GM11168 (cell line): Measurements from ENCODE around the gene PDE4B.
"Not testable (repeated sequence)": the region's sequence is repeated elsewhere in the genome, so short reads cannot be mapped to it uniquely, and the experiment has no call there.

ENCODE experiments used
- in situ Hi-C: fragments of 300-500 bp; cut with MboI; formaldehyde crosslinking; loops from one replicate; pipeline ENCODE4 v1.12.0; 2022; ENCODE audit warnings: low sequenced_read_pairs; ENCODE audit not compliant: unreplicated experiment

Gene PDE4B

GRCh38 chr1:66415281-66415680, 622.6 kb downstream of the PDE4B start:
- in situ Hi-C loops = no loop called here

- in situ Hi-C loops = no loop called here
These were observed 623.2 kb downstream of the PDE4B start for GRCh38 chr1:66415866-66416265.

- in situ Hi-C loops = no loop called here
These were observed 623.6 kb downstream of the PDE4B start for GRCh38 chr1:66416295-66416694.

- in situ Hi-C loops = no loop called here
These were observed 625.3 kb downstream of the PDE4B start for GRCh38 chr1:66418021-66418420.

DNA sequence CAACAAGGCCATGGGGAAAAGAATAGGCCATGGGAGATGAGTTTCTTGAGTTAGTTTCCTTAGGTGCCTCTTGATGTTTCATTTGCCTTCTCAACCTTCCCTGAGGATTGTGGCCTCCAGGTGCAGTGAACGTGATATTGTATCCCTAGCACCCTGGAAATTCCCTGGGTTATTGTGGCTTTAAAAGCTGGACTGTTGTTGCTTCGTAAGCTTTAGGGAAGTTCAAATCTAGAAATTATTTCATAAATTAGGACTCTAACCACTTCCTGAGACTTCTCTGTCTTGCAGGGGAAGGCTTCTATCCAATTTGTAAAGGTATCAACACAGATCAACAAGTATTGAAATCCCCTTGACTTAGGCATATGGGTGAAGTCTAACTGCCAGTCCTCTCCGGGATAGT, 627.5 kb downstream of the PDE4B start:
- in situ Hi-C loops = not testable (repeated sequence)

GRCh38 chr1:66420906-66421305, 628.2 kb downstream of the PDE4B start:
- in situ Hi-C loops = not testable (repeated sequence)

DNA sequence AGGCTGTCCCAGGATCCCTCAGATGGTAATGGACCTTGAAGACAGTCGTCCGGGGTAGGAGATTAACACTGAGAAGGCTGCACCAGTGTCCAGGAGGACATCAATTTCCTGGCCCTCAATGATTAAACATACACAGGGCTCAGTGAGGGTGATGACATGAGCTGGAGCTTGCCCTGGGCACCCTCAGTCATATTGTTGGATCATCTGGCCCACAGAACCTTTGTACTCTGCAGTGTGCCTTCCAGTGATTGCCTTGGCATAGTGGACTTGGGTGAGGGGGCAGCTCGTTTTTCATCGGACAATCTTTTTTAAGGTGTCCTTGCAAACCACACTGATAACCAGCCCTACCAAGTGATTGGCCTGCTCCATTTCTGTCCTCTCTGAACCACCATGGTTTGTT, 630.1 kb downstream of the PDE4B start:
- in situ Hi-C loops = no loop called here
